Left kidney (tissue), 8 donors: Measurements from ENCODE around the gene UFC1. TPM values are rescaled to one million over a fixed set of nuclear protein-coding genes. Genes with fewer than 3 reads are reported as not detected.
"Not testable (repeated sequence)": the region's sequence is repeated elsewhere in the genome, so short reads cannot be mapped to it uniquely, and the experiment has no call there.

Experiments
- DNase-seq: peaks from one replicate; pipeline ENCODE4 v3.0.0-alpha.2; 2013
- long read RNA-seq, 8 donors: transcript quantifications; one replicate each; lab custom pipeline, GENCODE V29; 2026
- polyA plus RNA-seq: library from polyadenylated mRNA; unstranded; fragments of 120-200 nt; gene quantifications from one replicate; pipeline ENCODE4 v1.2.1, GENCODE V29; 2013; ENCODE audit not compliant: insufficient read length

The UFC1 gene
- polyA plus RNA-seq: 142 TPM
- long read RNA-seq, donor 1, transcript UFC1-201 (6 exons, 1,114 nt): major isoform, 80 of 226 reads
- long read RNA-seq, donor 1, partial matches to known transcripts: 141 of 226 reads
- long read RNA-seq, donor 1, other reads (novel, unspliced or antisense): 0 of 226 reads
- long read RNA-seq, donor 2, transcript UFC1-201 (6 exons, 1,114 nt): major isoform, 66 of 194 reads
- long read RNA-seq, donor 2, partial matches to known transcripts: 127 of 194 reads
- long read RNA-seq, donor 2, other reads (novel, unspliced or antisense): 0 of 194 reads
- long read RNA-seq, donor 3, transcript UFC1-201 (6 exons, 1,114 nt): major isoform, 52 of 58 reads
- long read RNA-seq, donor 3, partial matches to known transcripts: 5 of 58 reads
- long read RNA-seq, donor 3, other reads (novel, unspliced or antisense): 0 of 58 reads
- long read RNA-seq, donor 4, transcript UFC1-201 (6 exons, 1,114 nt): major isoform, 7 of 38 reads
- long read RNA-seq, donor 4, partial matches to known transcripts: 31 of 38 reads
- long read RNA-seq, donor 4, other reads (novel, unspliced or antisense): 0 of 38 reads
- long read RNA-seq, donor 5, transcript UFC1-201 (6 exons, 1,114 nt): major isoform, 138 of 151 reads
- long read RNA-seq, donor 5, transcript UFC1-206 (5 exons, 617 nt): minor isoform, 5 of 151 reads
- long read RNA-seq, donor 5, partial matches to known transcripts: 5 of 151 reads
- long read RNA-seq, donor 5, other reads (novel, unspliced or antisense): 0 of 151 reads
- long read RNA-seq, donor 6, transcript UFC1-201 (6 exons, 1,114 nt): major isoform, 61 of 201 reads
- long read RNA-seq, donor 6, partial matches to known transcripts: 135 of 201 reads
- long read RNA-seq, donor 6, other reads (novel, unspliced or antisense): 0 of 201 reads
- long read RNA-seq, donor 7, transcript UFC1-201 (6 exons, 1,114 nt): major isoform, 95 of 107 reads
- long read RNA-seq, donor 7, partial matches to known transcripts: 5 of 107 reads
- long read RNA-seq, donor 7, other reads (novel, unspliced or antisense): 0 of 107 reads
- long read RNA-seq, donor 8, transcript UFC1-201 (6 exons, 1,114 nt): major isoform, 30 of 34 reads
- long read RNA-seq, donor 8, partial matches to known transcripts: 0 of 34 reads
- long read RNA-seq, donor 8, other reads (novel, unspliced or antisense): 0 of 34 reads

- DNase-seq: peak; percentile 89
Observed at GRCh38 chr1:161153682-161154337, at the start of gene UFC1. Gene UFC1 (plus strand): TSS chr1:161153978. CDS start chr1:161153998, 20 bp downstream.

- no peak for DNase-seq
Observed at GRCh38 chr1:161106431-161106830, 47.3 kb upstream of the UFC1 start.

GRCh38 chr1:161111117-161111516, 42.7 kb upstream of the UFC1 start:
- no peak for DNase-seq

GRCh38 chr1:161111527-161111926, 42.3 kb upstream of the UFC1 start:
- no peak for DNase-seq

GRCh38 chr1:161113915-161114314, 39.9 kb upstream of the UFC1 start:
- DNase-seq: no peak

GRCh38 chr1:161114556-161114955, 39.2 kb upstream of the UFC1 start:
- no peak for DNase-seq

- DNase-seq: no peak
Observed at GRCh38 chr1:161115132-161115711, 38.6 kb upstream of the UFC1 start.

- not testable (repeated sequence) for DNase-seq
Observed at GRCh38 chr1:161115961-161116360, 37.8 kb upstream of the UFC1 start.

- peak; percentile 83 for DNase-seq
Observed at GRCh38 chr1:161117759-161118581, 35.8 kb upstream of the UFC1 start, which contains the start of the genes NIT1 and PFDN2. Gene NIT1 (plus strand): TSS chr1:161118105. CDS start chr1:161118177, 72 bp downstream. Gene PFDN2 (minus strand): TSS chr1:161118037. CDS start chr1:161118026, 11 bp downstream.

GRCh38 chr1:161119092-161119903, 34.5 kb upstream of the UFC1 start:
- peak; percentile 41 for DNase-seq

- DNase-seq: no peak
Observed at GRCh38 chr1:161121042-161121650, 32.6 kb upstream of the UFC1 start.

- DNase-seq: no peak
Observed at GRCh38 chr1:161121834-161122233, 31.9 kb upstream of the UFC1 start.

GRCh38 chr1:161122967-161123366, 30.8 kb upstream of the UFC1 start:
- no peak for DNase-seq

- no peak for DNase-seq
Observed at GRCh38 chr1:161127649-161128048, 26.1 kb upstream of the UFC1 start.

- no peak for DNase-seq
Observed at GRCh38 chr1:161128591-161129420, 25.0 kb upstream of the UFC1 start.

GRCh38 chr1:161130266-161130665, 23.5 kb upstream of the UFC1 start:
- DNase-seq: no peak

- no peak for DNase-seq
Observed at GRCh38 chr1:161131523-161132409, 22.0 kb upstream of the UFC1 start.
